ENCODE measurements around the gene GALNT13.

The GALNT13 gene

DNA sequence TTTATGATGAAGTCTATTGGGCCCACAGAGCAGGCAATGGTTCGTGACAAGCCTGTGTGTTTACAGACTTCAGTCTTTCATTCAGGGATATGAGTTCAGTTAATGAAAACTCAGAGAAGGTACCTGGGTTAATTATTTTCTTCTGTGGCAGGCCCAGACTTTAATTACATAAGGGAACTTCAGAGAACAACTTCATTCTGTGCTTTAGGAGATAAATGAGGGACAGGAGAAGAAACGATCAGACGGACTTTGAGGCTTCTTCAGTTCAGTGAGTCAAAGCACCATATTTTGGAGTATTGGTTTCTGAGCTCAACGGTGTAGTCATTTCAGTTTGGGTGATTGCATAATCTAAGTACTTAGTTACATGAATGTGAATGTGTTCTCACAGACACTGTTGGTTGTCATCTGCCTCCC lies 623.7 kb downstream of the GALNT13 start:
- intact Hi-C loops (cut with DNase I) = no loop called here
- no peak for DNase-seq

- no peak for DNase-seq
- intact Hi-C loops (cut with DNase I) = no loop called here
These were observed 625.3 kb downstream of the GALNT13 start for GRCh38 chr2:154497019-154497418.

All from head of caudate nucleus (tissue), 42 donors.